ENCODE results near the gene TGM2. TPM values are rescaled to one million over a fixed set of nuclear protein-coding genes. Genes with fewer than 3 reads are reported as not detected.

Gene TGM2
- total RNA-seq, 2 donors from 2014 or later = 442 to 500 TPM

- intact Hi-C loops (cut with DNase I) = no loop called here
- no peak for DNase-seq (ENCODE audit: low spot score)
These were observed 9.3 kb downstream of the TGM2 start for GRCh38 chr20:38155811-38156210.

DNA sequence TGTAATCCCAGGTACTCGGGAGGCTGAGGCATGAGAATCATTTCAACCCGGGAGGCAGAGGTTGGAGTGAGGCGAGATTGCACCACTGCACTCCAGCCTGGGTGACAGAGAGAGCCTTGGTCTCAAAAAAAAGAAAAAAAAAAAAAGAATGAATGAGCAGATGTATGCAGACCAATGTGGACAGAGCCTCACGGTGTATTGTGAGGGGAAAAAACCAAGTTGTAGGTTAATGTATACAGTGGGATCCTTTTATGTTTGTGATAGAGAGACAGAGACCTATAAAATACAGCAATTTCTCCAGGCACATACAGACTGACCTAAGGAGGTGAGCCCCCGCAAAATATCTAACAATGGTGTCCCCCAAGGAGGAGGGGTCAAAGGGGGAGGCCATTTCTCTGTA is 11.7 kb downstream of the TGM2 start:
- intact Hi-C loops (cut with DNase I) = no loop called here
- DNase-seq (ENCODE audit: low spot score) = no peak

GRCh38 chr20:38152621-38153221 is 12.3 kb downstream of the TGM2 start:
- intact Hi-C loops (cut with DNase I) = no loop called here

GRCh38 chr20:38152175-38152620 is 12.9 kb downstream of the TGM2 start:
- intact Hi-C loops (cut with DNase I) = no loop called here

More at GRCh38 chr20:38152621-38153221, 12.3 kb downstream of the TGM2 start:
- DNase-seq (ENCODE audit: low spot score) = peak; percentile 96

DNA sequence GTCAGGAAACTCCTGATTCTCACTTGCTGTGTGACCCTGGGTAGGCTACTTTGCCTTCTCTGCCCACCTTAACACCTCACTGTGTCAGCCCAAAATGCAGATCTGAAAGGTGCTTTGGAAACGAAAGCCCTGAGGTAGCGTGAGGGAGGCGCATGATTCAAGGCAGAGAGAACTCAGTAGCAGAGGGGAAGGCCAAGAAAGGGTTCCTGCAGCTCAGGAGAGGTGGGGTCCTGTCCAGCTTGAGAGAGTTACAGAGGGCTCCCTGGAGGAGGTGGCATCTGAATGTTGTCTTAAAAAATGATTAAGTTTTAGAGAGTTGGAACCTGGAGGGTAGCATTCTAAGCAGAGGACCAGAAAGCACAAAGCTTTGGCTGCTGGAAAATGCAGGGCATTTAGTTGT is 13.6 kb downstream of the TGM2 start:
- intact Hi-C loops (cut with DNase I) = no loop called here
- no peak for DNase-seq (ENCODE audit: low spot score)

More at GRCh38 chr20:38152175-38152620, 12.9 kb downstream of the TGM2 start:
- DNase-seq (ENCODE audit: low spot score) = no peak

- DNase-seq (ENCODE audit: low spot score) = no peak
- intact Hi-C loops (cut with DNase I) = no loop called here
These were observed 14.5 kb downstream of the TGM2 start for GRCh38 chr20:38150335-38151170.

- no peak for DNase-seq (ENCODE audit: low spot score)
- intact Hi-C loops (cut with DNase I) = loop anchor here in 1 of 2 donors (10.0 kb wide), 1 partner anchor 74 kb away; no protein-coding TSS in a partner anchor
These were observed 16.6 kb downstream of the TGM2 start for GRCh38 chr20:38148328-38149102.

DNA sequence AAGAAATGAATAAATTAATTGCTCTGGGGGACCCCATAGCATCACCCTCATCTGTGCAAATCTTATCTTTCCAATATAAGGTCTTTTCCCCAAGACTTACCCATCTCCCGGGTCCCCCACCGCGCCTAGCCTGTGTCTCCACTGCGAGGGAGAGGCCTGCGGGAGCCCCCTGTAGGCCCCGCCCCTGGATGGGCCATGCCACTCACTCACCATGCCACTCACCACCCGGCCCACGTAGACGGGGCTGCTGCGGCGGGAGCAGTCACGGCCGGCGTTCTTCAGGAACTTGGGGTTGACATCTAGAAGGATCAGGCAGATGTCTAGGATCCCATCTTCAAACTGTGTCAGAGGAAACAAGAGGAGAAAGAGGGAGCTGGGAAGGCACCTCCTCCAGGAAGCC is 17.3 kb downstream of the TGM2 start:
- DNase-seq (ENCODE audit: low spot score) = no peak
- intact Hi-C loops (cut with DNase I) = loop anchor here in 1 of 2 donors (10.0 kb wide), 1 partner anchor 73 kb away; no protein-coding TSS in a partner anchor

GRCh38 chr20:38147163-38147562 is 17.9 kb downstream of the TGM2 start:
- intact Hi-C loops (cut with DNase I) = loop anchor here in 1 of 2 donors (10.0 kb wide), 1 partner anchor 72 kb away; no protein-coding TSS in a partner anchor
- no peak for DNase-seq (ENCODE audit: low spot score)

DNA sequence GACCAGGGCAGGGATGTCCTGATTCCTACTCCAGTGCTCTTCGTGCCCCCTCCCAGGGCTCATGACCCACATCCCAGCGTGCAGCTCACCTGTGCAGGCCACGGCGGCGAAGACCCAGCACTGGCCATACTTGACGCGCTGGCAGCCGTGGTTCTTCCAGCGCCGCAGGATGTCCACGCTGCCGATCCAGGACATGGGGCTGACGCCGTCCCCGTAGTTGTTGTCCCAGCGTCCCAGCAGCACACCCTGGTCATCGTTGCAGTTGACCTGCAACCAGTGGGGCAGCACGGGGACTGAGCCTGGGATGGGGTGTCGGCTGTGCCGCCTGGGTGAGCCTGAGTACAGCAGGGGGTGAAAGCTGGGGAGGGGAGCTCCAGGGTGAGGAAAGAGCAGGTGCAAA is 18.4 kb downstream of the TGM2 start:
- intact Hi-C loops (cut with DNase I) = loop anchor here in 1 of 2 donors (10.0 kb wide), 1 partner anchor 72 kb away; no protein-coding TSS in a partner anchor
- DNase-seq (ENCODE audit: low spot score) = no peak

- intact Hi-C loops (cut with DNase I) = loop anchor here in 1 of 2 donors (10.0 kb wide), 1 partner anchor 71 kb away; no protein-coding TSS in a partner anchor
- DNase-seq (ENCODE audit: low spot score) = no peak
These were observed 18.9 kb downstream of the TGM2 start for GRCh38 chr20:38146156-38146555.

DNA sequence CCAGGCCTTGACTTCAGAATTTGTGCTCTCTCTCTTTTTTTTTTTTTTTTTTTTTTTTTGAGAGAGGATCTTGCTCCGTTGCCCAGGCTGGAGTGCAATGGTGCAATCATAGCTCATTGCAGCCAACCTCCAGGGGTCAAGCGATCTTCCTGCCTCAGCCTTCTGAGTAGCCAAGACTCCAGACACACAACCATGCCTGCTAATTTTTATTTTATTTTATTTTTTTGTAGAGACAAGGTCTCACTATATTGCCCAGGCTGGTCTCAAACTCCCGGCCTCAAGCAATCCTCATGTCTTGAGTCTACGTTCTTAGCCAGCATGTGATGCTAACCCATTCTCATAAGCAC is 19.4 kb downstream of the TGM2 start:
- DNase-seq (ENCODE audit: low spot score) = no peak
- intact Hi-C loops (cut with DNase I) = loop anchor here in 1 of 2 donors (10.0 kb wide), 1 partner anchor 71 kb away; no protein-coding TSS in a partner anchor

DNA sequence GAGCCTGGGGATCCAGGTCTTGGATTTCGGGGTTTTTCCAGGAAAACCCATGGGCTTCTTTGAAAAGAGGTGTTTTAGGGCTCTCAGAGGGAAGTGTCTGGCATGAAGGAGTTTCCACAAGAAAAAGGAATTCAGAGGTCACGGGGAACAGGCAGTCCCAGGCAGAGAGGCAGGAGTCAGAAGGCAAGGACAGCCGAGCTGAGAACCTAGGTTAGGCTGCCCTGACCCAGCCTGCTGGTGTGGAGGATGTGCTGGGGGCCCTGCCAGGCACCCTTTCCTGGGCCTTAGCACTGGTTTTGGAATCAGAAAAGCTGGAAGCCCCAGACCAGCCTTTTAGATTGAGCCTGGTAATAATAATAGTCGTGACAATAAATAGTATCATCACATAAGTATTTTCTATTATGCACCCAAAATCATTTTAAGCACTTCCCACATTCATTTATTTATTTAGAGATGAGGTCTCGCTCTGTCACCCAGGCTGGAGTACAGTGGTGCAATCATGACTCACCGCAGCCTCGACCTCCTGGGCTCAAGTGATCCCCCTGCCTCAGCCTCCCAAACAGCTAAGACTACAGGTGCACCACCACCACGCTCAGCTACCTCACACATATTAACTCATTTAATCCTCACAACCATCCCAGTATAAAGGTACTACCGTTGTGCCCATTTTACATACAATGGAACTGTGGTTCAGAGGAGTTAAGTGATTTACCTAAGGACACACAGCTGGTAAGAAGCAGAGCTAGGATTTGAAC is 19.9 kb downstream of the TGM2 start:
- DNase-seq (ENCODE audit: low spot score) = no peak

DNA sequence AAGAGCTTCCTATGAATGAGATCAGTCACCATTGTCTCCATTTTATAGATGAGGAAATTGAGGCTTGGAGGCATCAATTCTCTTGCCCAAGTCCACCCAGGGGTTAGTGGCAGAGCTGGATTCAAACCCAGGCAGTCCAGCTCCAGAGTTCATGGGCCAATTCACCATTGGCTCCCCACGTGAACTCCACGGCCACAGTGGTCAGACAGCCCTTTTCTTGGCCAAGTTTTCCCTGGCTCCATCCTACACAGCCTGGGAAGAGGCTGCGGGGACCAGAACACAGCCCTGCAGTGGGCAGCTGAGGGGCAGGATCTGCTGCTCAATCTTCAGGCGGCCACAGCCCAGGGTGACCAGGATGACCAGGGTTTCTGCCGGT is 20.5 kb downstream of the TGM2 start:
- no peak for DNase-seq (ENCODE audit: low spot score)
- intact Hi-C loops (cut with DNase I) = loop anchor here in 1 of 2 donors (10.0 kb wide), 1 partner anchor 70 kb away; no protein-coding TSS in a partner anchor

More for the DNA sequence above, 19.9 kb downstream of the TGM2 start:
- intact Hi-C loops (cut with DNase I) = loop anchor here in 1 of 2 donors (10.0 kb wide), 1 partner anchor 70 kb away; no protein-coding TSS in a partner anchor

- intact Hi-C loops (cut with DNase I) = loop anchor here in 1 of 2 donors (10.0 kb wide), 1 partner anchor 69 kb away; no protein-coding TSS in a partner anchor
- peak; percentile 90 for DNase-seq (ENCODE audit: low spot score)
These were observed 21.2 kb downstream of the TGM2 start for GRCh38 chr20:38143646-38144554.

GRCh38 chr20:38143238-38143645 is 21.8 kb downstream of the TGM2 start:
- no peak for DNase-seq (ENCODE audit: low spot score)
- intact Hi-C loops (cut with DNase I) = loop anchor here in 1 of 2 donors (10.0 kb wide), 1 partner anchor 68 kb away; no protein-coding TSS in a partner anchor

- intact Hi-C loops (cut with DNase I) = loop anchor here in 1 of 2 donors (10.0 kb wide), 1 partner anchor 67 kb away; no protein-coding TSS in a partner anchor
- no peak for DNase-seq (ENCODE audit: low spot score)
These were observed 23.1 kb downstream of the TGM2 start for GRCh38 chr20:38141889-38142494.

Measured in posterior vena cava (tissue), 2 donors.